HepG2 (cell line): ENCODE data around the gene CAVIN1. TPM values are rescaled to one million over a fixed set of nuclear protein-coding genes. Genes with fewer than 3 reads are reported as not detected.

Source experiments
- RARA ChIP-seq: IDR thresholded peaks from 2 replicates; pipeline ENCODE4 v1.6.1; 2016; ENCODE audit warnings: missing genetic modification reagents, missing compliant biosample characterization
- SIX4 ChIP-seq: sonication (generic); formaldehyde crosslinking; IDR thresholded peaks from 2 replicates; pipeline ENCODE4 v1.4.0; 2020; ENCODE audit warnings: missing genetic modification reagents
- ZNF124 ChIP-seq: sonication (generic); formaldehyde crosslinking; IDR thresholded peaks from 2 replicates; pipeline ENCODE4 v1.4.0; 2020; ENCODE audit warnings: missing genetic modification reagents
- ZNF326 ChIP-seq: sonication (generic); formaldehyde crosslinking; IDR thresholded peaks from 2 replicates; pipeline ENCODE4 v1.4.0; 2020; ENCODE audit warnings: missing genetic modification reagents, borderline replicate concordance
- ZNF34 ChIP-seq: sonication (generic); formaldehyde crosslinking; IDR thresholded peaks from 2 replicates; pipeline ENCODE4 v1.4.0; 2020; ENCODE audit warnings: mild to moderate bottlenecking, missing genetic modification reagents, borderline replicate concordance
- polyA plus RNA-seq, 8 experiments: library from polyadenylated mRNA; depleted of rRNA in 3 of 8; stranded (reverse) in 7 of 8; unstranded in 1 of 8; fragments of >200 nt; fragmentation: Illumina TruSeq in 4 of 8; extraction: Trizol in 4 of 8; gene quantifications; 2 replicates each; pipeline versions ENCODE4 v1.2.1 to v1.2.3, GENCODE V29; 2011 to 2016; ENCODE audit warnings: low read depth in 4 of 8, missing spikeins in 1 of 8, mixed read lengths in 1 of 8; ENCODE audit not compliant: insufficient read depth in 1 of 8
- total RNA-seq, 5 experiments: library from RNA; depleted of rRNA; stranded (reverse); fragments of >200 nt; fragmentation: Illumina TruSeq; extraction: Trizol; gene quantifications; 2 replicates each; pipeline ENCODE4 v1.2.3, GENCODE V29; 2016; ENCODE audit warnings: low read depth in 1 of 5
- TF ChIP-seq, protein P1 (sequence below): sonication (generic); formaldehyde crosslinking; IDR thresholded peaks from 2 replicates; pipeline ENCODE4 v1.4.0; 2020; ENCODE audit warnings: missing genetic modification reagents, mild to moderate bottlenecking, borderline replicate concordance
- TF ChIP-seq, protein P2 (sequence below): sonication (generic); formaldehyde crosslinking; IDR thresholded peaks from 2 replicates; pipeline ENCODE4 v1.8.0; 2022; ENCODE audit warnings: missing genetic modification reagents, mild to moderate bottlenecking, borderline replicate concordance
- TF ChIP-seq, protein P3 (sequence below): IDR thresholded peaks from 2 replicates; pipeline ENCODE4 v1.4.0; 2020; ENCODE audit warnings: mild to moderate bottlenecking, missing genetic modification reagents
- TF ChIP-seq, protein P4 (sequence below): sonication (generic); formaldehyde crosslinking; IDR thresholded peaks from 2 replicates; pipeline ENCODE4 v1.4.0; 2020; ENCODE audit warnings: missing genetic modification reagents; ENCODE audit errors: not compliant biosample characterization
- TF ChIP-seq, protein P5 (sequence below): sonication (generic); formaldehyde crosslinking; IDR thresholded peaks from 2 replicates; pipeline ENCODE4 v1.4.0; 2020; ENCODE audit warnings: missing genetic modification reagents

Gene CAVIN1
- total and polyA plus RNA-seq, 2 of the 13 experiments (the other 11 are each of a cell fraction or from before 2014, with no cell fraction given) = 15.9 to 25.5 TPM

DNA sequence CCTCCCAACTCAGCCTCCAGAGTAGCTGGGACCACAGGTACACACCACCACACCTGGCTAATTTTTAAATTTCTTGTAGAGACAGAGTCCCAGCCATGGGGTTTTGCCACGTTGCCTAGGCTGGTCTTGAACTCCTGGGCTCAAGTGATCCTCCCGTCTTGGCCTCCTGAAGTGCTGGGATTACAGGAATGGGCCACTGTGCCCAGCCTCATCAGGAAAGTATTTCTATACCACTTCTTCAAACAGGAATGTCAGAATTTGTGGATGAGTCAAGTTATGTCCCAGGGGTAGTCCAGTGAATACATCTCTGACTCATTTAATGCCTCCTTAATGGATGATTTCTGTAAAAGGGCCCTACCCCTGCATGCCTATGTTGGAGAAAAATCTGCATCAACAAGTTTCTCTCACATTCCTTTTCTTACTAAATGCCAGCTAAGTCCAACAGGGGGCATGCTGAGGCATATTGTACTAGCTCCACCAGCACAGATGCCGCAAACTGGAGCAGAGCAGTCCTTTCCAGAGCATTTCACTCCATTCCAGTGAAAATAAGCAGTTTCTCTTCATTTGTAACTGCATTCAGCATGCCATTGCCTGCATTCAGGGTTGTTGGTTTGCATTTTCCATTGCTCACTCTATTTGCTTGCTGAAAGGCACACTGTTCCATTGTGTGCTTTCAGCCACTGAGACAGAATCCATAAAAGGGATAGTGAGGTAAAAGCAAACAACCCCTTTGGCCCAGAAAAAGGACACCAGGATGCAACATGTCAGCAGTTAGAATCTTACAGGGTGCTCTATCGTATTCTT is 5.3 kb upstream of the CAVIN1 start (continued):
- TF ChIP-seq, protein P1, sequence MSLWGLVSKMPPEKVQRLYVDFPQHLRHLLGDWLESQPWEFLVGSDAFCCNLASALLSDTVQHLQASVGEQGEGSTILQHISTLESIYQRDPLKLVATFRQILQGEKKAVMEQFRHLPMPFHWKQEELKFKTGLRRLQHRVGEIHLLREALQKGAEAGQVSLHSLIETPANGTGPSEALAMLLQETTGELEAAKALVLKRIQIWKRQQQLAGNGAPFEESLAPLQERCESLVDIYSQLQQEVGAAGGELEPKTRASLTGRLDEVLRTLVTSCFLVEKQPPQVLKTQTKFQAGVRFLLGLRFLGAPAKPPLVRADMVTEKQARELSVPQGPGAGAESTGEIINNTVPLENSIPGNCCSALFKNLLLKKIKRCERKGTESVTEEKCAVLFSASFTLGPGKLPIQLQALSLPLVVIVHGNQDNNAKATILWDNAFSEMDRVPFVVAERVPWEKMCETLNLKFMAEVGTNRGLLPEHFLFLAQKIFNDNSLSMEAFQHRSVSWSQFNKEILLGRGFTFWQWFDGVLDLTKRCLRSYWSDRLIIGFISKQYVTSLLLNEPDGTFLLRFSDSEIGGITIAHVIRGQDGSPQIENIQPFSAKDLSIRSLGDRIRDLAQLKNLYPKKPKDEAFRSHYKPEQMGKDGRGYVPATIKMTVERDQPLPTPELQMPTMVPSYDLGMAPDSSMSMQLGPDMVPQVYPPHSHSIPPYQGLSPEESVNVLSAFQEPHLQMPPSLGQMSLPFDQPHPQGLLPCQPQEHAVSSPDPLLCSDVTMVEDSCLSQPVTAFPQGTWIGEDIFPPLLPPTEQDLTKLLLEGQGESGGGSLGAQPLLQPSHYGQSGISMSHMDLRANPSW (CRISPR knock-in tag) = no peak
- TF ChIP-seq, protein P2, sequence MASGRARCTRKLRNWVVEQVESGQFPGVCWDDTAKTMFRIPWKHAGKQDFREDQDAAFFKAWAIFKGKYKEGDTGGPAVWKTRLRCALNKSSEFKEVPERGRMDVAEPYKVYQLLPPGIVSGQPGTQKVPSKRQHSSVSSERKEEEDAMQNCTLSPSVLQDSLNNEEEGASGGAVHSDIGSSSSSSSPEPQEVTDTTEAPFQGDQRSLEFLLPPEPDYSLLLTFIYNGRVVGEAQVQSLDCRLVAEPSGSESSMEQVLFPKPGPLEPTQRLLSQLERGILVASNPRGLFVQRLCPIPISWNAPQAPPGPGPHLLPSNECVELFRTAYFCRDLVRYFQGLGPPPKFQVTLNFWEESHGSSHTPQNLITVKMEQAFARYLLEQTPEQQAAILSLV (CRISPR knock-in tag) = no peak
- TF ChIP-seq ZNF124 (CRISPR knock-in tag) (no peak), ZNF326 (no peak), ZNF34 (CRISPR knock-in tag) (no peak), RARA (CRISPR knock-in tag) (0 out of 2 replicates have a peak, but pooled peaks have one; percentile 6), SIX4 (CRISPR knock-in tag) (no peak)
- TF ChIP-seq, protein P3, sequence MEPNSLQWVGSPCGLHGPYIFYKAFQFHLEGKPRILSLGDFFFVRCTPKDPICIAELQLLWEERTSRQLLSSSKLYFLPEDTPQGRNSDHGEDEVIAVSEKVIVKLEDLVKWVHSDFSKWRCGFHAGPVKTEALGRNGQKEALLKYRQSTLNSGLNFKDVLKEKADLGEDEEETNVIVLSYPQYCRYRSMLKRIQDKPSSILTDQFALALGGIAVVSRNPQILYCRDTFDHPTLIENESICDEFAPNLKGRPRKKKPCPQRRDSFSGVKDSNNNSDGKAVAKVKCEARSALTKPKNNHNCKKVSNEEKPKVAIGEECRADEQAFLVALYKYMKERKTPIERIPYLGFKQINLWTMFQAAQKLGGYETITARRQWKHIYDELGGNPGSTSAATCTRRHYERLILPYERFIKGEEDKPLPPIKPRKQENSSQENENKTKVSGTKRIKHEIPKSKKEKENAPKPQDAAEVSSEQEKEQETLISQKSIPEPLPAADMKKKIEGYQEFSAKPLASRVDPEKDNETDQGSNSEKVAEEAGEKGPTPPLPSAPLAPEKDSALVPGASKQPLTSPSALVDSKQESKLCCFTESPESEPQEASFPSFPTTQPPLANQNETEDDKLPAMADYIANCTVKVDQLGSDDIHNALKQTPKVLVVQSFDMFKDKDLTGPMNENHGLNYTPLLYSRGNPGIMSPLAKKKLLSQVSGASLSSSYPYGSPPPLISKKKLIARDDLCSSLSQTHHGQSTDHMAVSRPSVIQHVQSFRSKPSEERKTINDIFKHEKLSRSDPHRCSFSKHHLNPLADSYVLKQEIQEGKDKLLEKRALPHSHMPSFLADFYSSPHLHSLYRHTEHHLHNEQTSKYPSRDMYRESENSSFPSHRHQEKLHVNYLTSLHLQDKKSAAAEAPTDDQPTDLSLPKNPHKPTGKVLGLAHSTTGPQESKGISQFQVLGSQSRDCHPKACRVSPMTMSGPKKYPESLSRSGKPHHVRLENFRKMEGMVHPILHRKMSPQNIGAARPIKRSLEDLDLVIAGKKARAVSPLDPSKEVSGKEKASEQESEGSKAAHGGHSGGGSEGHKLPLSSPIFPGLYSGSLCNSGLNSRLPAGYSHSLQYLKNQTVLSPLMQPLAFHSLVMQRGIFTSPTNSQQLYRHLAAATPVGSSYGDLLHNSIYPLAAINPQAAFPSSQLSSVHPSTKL (CRISPR knock-in tag) = peak; percentile 51
- TF ChIP-seq, protein P4, sequence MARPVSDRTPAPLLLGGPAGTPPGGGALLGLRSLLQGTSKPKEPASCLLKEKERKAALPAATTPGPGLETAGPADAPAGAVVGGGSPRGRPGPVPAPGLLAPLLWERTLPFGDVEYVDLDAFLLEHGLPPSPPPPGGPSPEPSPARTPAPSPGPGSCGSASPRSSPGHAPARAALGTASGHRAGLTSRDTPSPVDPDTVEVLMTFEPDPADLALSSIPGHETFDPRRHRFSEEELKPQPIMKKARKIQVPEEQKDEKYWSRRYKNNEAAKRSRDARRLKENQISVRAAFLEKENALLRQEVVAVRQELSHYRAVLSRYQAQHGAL (CRISPR knock-in tag) = no peak
- TF ChIP-seq, protein P5, sequence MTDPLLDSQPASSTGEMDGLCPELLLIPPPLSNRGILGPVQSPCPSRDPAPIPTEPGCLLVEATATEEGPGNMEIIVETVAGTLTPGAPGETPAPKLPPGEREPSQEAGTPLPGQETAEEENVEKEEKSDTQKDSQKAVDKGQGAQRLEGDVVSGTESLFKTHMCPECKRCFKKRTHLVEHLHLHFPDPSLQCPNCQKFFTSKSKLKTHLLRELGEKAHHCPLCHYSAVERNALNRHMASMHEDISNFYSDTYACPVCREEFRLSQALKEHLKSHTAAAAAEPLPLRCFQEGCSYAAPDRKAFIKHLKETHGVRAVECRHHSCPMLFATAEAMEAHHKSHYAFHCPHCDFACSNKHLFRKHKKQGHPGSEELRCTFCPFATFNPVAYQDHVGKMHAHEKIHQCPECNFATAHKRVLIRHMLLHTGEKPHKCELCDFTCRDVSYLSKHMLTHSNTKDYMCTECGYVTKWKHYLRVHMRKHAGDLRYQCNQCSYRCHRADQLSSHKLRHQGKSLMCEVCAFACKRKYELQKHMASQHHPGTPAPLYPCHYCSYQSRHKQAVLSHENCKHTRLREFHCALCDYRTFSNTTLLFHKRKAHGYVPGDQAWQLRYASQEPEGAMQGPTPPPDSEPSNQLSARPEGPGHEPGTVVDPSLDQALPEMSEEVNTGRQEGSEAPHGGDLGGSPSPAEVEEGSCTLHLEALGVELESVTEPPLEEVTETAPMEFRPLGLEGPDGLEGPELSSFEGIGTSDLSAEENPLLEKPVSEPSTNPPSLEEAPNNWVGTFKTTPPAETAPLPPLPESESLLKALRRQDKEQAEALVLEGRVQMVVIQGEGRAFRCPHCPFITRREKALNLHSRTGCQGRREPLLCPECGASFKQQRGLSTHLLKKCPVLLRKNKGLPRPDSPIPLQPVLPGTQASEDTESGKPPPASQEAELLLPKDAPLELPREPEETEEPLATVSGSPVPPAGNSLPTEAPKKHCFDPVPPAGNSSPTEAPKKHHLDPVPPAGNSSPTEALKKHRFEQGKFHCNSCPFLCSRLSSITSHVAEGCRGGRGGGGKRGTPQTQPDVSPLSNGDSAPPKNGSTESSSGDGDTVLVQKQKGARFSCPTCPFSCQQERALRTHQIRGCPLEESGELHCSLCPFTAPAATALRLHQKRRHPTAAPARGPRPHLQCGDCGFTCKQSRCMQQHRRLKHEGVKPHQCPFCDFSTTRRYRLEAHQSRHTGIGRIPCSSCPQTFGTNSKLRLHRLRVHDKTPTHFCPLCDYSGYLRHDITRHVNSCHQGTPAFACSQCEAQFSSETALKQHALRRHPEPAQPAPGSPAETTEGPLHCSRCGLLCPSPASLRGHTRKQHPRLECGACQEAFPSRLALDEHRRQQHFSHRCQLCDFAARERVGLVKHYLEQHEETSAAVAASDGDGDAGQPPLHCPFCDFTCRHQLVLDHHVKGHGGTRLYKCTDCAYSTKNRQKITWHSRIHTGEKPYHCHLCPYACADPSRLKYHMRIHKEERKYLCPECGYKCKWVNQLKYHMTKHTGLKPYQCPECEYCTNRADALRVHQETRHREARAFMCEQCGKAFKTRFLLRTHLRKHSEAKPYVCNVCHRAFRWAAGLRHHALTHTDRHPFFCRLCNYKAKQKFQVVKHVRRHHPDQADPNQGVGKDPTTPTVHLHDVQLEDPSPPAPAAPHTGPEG (CRISPR knock-in tag) = no peak
